ENCODE measurements around the gene ANO1.

Gene ANO1

DNA sequence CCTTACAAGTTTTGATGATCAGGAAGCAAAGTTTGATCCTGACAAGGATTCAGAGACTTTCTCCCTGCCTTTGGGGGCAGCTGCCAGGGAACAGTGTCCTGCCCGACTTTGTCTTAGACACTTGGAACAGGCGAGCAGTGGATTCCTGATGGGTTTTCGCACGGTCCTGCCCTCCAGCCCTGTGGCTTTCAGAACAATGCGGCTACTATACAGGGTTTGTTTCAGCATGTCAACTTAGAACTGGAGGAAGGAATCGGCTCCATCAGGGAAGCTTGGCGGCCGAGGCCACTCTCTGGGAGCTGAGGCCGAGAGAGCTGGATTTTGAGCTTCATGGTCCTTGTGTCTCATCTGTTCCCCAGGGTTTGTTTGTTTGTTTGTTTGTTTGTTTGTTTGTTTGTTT is 11.5 kb downstream of the ANO1 start:
- H3K27ac ChIP-seq, result no peak overlapping the region
- TF ChIP-seq, protein P1, sequence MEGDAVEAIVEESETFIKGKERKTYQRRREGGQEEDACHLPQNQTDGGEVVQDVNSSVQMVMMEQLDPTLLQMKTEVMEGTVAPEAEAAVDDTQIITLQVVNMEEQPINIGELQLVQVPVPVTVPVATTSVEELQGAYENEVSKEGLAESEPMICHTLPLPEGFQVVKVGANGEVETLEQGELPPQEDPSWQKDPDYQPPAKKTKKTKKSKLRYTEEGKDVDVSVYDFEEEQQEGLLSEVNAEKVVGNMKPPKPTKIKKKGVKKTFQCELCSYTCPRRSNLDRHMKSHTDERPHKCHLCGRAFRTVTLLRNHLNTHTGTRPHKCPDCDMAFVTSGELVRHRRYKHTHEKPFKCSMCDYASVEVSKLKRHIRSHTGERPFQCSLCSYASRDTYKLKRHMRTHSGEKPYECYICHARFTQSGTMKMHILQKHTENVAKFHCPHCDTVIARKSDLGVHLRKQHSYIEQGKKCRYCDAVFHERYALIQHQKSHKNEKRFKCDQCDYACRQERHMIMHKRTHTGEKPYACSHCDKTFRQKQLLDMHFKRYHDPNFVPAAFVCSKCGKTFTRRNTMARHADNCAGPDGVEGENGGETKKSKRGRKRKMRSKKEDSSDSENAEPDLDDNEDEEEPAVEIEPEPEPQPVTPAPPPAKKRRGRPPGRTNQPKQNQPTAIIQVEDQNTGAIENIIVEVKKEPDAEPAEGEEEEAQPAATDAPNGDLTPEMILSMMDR (IDR thresholded peaks at IDR 0.05), result no peak
- no peak for TF ChIP-seq ZFX (IDR thresholded peaks at IDR 0.05; ENCODE audit: borderline replicate concordance)

DNA sequence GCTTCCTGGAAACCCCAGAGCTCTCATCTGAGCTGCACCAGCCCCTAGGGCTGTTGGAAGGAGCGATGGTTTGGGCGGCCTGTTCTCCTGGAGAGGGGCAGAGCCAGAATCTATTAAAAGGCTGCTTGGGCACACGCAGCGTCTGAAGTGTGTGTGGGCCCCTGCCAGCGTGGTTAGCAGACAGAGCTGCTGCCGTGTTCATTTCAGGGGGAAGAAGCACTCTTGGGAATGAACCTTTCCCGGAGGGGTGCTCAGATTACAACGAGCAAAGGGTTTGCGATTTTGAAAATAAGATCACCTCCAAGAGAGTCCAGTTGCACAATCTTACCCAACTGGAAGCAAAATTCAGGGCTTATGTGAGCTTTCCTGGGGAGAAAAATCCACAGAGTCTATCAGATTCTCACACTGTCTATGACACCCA is 12.9 kb downstream of the ANO1 start:
- TF ChIP-seq, protein P1 (IDR thresholded peaks at IDR 0.05), result no peak
- TF ChIP-seq ZFX (IDR thresholded peaks at IDR 0.05; ENCODE audit: borderline replicate concordance), result no peak
- no peak overlapping the region for H3K27ac ChIP-seq

DNA sequence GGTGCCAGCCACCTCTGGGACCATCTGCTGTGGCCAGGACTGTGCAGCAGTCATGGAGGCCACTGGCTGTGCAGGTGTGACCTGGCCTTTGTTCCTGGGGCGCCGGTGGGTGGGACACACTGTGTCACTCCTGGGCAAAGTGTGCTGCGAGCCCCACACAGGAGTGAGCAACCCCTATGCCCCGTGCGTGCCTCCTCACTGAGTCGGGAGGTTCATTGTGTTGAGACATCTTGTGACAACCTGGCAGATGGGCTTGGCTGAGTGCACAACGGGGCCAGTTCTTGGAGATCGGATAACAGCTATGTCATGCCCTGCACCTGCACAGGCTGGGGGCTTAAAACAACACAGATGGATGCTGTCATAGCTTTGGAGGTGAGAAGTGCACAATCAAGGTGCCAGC is 13.5 kb downstream of the ANO1 start:
- H3K27ac ChIP-seq, result no peak overlapping the region
- TF ChIP-seq, protein P1 (IDR thresholded peaks at IDR 0.05), result no peak
- no peak for TF ChIP-seq ZFX (IDR thresholded peaks at IDR 0.05; ENCODE audit: borderline replicate concordance)

DNA sequence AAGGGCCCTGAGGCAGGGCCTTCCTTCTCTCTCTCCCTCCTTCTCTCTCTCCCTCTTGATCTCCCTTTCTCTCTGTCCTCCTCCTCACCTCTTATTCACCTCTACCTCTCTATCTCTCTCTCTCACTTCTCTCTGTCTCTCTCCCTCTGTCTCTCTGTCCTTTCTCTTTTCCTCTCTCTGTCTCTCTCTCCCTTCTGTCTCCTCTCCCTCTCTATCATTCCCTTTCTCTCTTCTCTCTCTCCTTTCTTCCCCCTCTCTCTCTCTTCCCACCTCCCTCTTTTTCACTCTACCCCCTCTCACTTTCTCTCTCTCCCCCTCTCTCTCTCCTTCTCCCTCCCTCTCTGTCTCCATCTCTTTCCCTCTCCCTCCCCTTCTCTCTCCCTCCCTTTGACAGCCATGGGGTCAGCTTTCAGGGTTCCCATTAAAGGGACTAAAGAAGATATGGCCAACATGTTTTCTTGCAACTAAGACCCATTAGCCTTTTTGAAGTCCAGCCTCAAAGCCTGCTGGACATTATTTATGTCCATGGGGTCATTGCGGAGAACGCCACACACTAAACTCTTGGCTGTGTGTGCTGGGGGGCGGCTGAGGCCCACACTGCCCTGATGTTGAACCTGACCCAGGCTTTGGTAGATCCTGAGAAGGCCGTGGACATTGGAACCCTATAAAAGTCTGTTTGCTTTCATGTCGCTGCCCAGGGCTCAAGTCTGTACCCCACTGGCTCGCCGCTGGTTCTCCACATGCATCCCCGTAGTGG is 15.0 kb downstream of the ANO1 start:
- no peak overlapping the region for H3K27ac ChIP-seq
- TF ChIP-seq ZFX (IDR thresholded peaks at IDR 0.05; ENCODE audit: borderline replicate concordance), result no peak
- TF ChIP-seq, protein P1 (IDR thresholded peaks at IDR 0.05), result no peak

DNA sequence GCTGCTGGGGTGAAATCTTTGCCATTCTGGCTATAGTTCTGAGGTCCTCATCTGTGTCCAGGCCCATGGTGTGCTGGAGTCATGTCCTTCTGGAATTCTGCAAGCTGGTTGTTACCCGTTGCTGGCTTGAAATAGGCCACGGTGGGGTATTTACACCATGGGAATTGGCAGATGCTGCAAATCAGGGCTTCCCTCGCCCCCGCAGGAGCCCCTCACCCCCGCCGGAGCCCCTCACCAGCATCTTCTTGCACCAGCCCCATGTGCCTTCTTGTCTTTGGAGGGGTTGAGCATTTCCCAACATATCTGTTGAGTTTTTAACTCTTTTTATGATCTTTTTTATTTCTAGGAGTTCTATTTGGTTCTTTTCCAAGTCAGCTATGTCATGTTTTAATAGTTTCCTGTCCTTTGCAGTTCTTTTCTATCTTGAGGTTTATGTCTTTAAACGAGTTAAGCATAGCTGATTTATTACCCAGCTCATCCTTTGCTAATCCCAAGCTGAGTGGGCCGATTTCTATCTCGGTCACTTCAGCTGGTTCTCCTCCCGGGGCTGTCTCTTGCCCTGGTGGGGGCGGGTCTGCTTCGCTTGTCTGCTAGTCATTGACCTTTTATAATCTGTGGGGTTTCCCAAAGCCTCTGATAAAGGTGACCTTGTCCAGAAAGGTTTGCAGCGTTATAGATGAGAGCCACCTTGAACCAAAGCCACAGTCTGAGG is 17.6 kb downstream of the ANO1 start:
- TF ChIP-seq, protein P1 (IDR thresholded peaks at IDR 0.05), result no peak
- no peak for TF ChIP-seq ZFX (IDR thresholded peaks at IDR 0.05; ENCODE audit: borderline replicate concordance)
- no peak overlapping the region for H3K27ac ChIP-seq

DNA sequence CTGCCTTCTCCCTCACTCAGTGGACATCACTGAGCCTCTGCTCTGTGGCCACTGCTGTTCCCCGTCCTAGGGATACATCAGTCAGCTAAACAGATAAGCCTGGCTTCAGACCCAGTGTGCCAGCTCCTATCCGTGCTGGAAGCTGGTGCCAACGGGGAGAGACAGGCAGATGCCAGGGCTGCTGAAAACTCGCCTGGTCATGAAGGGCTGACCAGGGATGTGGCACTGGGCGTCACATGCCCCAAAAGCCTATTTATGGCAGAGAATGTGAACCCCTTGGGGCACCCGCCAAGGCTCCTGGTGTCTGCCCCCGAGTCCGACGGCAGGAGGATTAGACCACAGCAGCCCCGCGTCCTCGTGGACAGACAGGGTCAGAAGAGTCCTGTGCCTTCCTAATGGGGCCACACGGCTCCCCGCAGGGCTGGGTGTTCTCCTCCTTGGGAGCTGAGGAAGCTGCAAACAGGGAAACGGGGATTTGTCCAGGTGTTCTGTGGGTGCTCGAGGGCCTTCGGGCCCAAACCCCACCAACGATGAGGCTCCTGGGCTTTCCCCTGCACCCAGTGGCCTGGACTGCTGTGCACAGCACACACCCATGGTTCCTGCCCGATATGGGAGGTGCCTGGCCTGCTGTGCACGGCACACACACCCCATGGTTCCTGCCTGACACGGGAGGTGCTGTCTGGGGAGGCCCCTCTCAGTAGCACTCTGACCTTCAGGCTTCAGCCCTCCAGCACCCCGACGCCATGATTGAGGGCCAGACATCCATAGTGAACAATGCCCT is 19.9 kb downstream of the ANO1 start:
- no peak for TF ChIP-seq ZFX (IDR thresholded peaks at IDR 0.05; ENCODE audit: borderline replicate concordance)
- TF ChIP-seq, protein P1 (IDR thresholded peaks at IDR 0.05), result no peak

More for the DNA sequence above, 19.9 kb downstream of the ANO1 start:
- no peak overlapping the region for H3K27ac ChIP-seq
